GM18511 (cell line): Measurements from ENCODE around the gene FGF4.

Source experiments
- ATAC-seq: cut with Tn5 transposase; IDR thresholded peaks from one replicate; pipeline ENCODE4 v1.9.1; 2021; ENCODE audit warnings: mild to moderate bottlenecking, moderate library complexity; ENCODE audit not compliant: unreplicated experiment

The FGF4 gene

GRCh38 chr11:69808667-69809086, 33.5 kb upstream of the FGF4 start:
- no peak for ATAC-seq

- no peak for ATAC-seq
Observed at GRCh38 chr11:69807106-69807815, 32.1 kb upstream of the FGF4 start.

- no peak for ATAC-seq
Observed at GRCh38 chr11:69804769-69805508, 29.8 kb upstream of the FGF4 start.

GRCh38 chr11:69803604-69804218, 28.6 kb upstream of the FGF4 start:
- ATAC-seq = no peak

- ATAC-seq = no peak
Observed at GRCh38 chr11:69803022-69803421, 27.9 kb upstream of the FGF4 start.

- ATAC-seq = no peak
Observed at GRCh38 chr11:69802590-69802989, 27.4 kb upstream of the FGF4 start.

GRCh38 chr11:69801513-69802335, 26.6 kb upstream of the FGF4 start:
- ATAC-seq = no peak

GRCh38 chr11:69800278-69800677, 25.1 kb upstream of the FGF4 start:
- no peak for ATAC-seq

- ATAC-seq = no peak
Observed at GRCh38 chr11:69799582-69799981, 24.4 kb upstream of the FGF4 start.

GRCh38 chr11:69799097-69799496, 24.0 kb upstream of the FGF4 start:
- ATAC-seq = no peak

- no peak for ATAC-seq
Observed at GRCh38 chr11:69797737-69798528, 22.8 kb upstream of the FGF4 start.

GRCh38 chr11:69797156-69797555, 22.0 kb upstream of the FGF4 start:
- no peak for ATAC-seq

GRCh38 chr11:69796063-69796462, 20.9 kb upstream of the FGF4 start:
- no peak for ATAC-seq

GRCh38 chr11:69791276-69792180, 16.4 kb upstream of the FGF4 start:
- no peak for ATAC-seq

GRCh38 chr11:69788956-69789355, 13.8 kb upstream of the FGF4 start:
- ATAC-seq = no peak

- no peak for ATAC-seq
Observed at GRCh38 chr11:69787906-69788305, 12.8 kb upstream of the FGF4 start.

- ATAC-seq = no peak
Observed at GRCh38 chr11:69787457-69787856, 12.3 kb upstream of the FGF4 start.

- ATAC-seq = no peak
Observed at GRCh38 chr11:69781241-69781640, 6.1 kb upstream of the FGF4 start.

GRCh38 chr11:69778373-69778772, 3.2 kb upstream of the FGF4 start:
- ATAC-seq = no peak
